GM19452 (cell line): Measurements from ENCODE around the gene XPO1.
"Not testable (repeated sequence)": the region's sequence is repeated elsewhere in the genome, so short reads cannot be mapped to it uniquely, and the experiment has no call there.

Experiments
- ATAC-seq: cut with Tn5 transposase; IDR thresholded peaks from one replicate; pipeline ENCODE4 v1.9.1; 2021; ENCODE audit not compliant: unreplicated experiment

The XPO1 gene, protein sequence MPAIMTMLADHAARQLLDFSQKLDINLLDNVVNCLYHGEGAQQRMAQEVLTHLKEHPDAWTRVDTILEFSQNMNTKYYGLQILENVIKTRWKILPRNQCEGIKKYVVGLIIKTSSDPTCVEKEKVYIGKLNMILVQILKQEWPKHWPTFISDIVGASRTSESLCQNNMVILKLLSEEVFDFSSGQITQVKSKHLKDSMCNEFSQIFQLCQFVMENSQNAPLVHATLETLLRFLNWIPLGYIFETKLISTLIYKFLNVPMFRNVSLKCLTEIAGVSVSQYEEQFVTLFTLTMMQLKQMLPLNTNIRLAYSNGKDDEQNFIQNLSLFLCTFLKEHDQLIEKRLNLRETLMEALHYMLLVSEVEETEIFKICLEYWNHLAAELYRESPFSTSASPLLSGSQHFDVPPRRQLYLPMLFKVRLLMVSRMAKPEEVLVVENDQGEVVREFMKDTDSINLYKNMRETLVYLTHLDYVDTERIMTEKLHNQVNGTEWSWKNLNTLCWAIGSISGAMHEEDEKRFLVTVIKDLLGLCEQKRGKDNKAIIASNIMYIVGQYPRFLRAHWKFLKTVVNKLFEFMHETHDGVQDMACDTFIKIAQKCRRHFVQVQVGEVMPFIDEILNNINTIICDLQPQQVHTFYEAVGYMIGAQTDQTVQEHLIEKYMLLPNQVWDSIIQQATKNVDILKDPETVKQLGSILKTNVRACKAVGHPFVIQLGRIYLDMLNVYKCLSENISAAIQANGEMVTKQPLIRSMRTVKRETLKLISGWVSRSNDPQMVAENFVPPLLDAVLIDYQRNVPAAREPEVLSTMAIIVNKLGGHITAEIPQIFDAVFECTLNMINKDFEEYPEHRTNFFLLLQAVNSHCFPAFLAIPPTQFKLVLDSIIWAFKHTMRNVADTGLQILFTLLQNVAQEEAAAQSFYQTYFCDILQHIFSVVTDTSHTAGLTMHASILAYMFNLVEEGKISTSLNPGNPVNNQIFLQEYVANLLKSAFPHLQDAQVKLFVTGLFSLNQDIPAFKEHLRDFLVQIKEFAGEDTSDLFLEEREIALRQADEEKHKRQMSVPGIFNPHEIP (N-terminal part only)

DNA sequence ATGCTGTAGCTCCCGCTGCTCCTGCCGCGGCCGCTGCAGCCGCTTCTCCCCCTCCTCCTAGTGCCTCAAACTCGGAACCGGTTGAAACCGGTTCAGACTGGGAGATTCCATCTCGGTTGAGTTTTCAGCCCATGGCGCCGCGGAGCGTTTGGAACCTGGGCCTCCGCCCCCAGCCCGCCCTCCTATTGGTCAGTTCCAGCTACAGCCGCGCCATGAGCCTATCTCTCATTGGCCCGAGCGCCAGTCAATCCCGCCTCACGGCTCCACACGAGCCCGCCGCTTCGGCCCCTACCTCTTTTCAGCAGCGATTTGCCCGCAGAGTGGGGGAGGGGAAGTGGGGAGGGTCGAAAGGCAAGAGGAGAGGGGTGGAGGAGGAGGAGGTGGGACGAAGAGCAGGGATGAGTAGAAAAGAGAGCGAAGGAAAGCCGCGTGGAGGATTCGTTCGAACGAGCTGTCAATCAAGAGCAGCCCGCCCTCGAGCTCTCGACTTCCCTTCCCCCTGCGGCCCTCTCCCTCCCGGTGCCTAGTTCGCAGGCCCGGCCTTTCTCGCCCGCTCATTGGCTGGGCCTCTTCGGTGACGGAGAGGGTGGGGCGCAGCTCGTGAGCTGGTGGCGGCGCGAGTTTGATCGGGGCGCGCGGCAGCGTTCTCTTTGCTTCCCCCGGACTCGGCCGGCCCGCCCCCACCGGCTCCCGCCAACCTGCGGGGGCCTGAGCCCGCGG, at the start of gene XPO1:
XPO1 (minus strand) TSS at position 157 of the 720 bp plus-strand sequence. CDS start 4,459 bp downstream, outside the sequence.
- peak; percentile 80 for ATAC-seq

DNA sequence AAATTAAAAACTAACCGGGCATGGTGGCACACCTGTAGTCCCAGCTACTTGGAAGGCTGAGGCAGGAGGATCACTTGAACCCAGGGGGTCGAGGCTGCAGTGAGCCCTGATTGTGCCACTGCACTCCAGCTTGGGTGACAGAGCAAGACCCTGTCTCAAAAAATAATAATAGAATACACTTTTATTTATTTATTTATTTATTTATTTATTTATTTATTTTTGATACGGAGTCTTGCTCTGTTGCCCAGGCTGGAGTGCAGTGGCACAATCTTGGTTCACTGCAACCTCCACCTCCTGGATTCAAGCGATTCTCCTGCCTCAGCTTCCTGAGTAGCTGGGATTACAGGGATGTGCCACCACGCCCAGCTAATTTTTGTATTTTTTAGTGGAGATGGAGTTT, 48.8 kb upstream of the XPO1 start:
- not testable (repeated sequence) for ATAC-seq

DNA sequence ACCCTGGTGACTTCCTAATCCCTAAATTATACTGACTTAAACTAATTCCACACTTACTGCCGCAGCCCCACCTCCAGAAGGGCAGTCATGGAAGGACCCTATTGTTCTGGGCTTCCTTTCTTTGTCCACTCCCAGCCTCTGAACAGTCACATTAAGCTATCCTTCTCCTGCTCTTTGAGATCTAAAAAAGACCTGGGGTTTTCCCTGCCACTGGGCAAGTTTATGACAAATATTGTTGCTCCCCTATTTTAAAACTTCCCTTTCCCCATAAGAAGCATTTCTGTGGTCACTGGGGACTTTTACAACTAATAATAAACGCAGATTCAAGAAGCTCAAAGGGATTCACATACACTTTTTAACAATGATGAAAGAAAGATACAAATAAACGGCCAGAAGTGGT, 47.2 kb upstream of the XPO1 start:
- ATAC-seq = no peak

DNA sequence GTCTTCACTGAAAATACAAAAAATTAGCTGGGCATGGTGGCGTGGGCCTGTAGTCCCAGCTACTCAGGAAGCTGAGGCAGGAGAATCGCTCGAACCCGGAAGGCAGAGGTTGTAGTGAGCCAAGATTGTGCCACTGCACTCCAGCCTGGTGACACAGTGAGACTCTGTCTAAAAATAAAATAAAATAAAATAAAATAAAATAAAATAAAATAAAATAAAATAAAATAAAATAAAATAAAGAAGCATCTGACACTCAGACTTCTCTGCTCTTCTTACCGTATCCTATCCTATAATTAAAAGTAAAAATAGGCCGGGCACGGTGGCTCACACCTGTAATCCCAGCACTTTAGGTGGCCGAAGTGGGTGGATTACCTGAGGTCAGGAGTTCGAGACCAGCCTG, 46.2 kb upstream of the XPO1 start:
- not testable (repeated sequence) for ATAC-seq

DNA sequence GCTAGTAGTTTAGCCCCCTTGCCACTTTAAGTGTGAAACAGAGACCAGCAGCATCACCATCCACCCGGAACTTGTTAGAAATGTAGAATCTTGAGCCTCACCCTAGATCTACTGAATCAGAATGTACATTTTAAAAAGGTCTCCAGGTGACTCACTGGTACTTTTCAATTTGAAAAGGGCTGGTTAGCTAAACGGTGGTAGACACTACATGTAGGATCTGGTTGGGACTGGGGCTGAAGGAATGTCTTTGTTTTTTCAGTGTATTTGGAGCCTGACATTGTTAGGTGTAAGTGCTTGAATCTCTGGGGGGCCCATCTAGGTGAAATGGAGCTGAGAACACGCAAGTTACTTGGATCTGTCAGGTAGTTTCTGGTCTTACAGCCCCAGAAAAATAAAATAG, 44.0 kb upstream of the XPO1 start:
- no peak for ATAC-seq

DNA sequence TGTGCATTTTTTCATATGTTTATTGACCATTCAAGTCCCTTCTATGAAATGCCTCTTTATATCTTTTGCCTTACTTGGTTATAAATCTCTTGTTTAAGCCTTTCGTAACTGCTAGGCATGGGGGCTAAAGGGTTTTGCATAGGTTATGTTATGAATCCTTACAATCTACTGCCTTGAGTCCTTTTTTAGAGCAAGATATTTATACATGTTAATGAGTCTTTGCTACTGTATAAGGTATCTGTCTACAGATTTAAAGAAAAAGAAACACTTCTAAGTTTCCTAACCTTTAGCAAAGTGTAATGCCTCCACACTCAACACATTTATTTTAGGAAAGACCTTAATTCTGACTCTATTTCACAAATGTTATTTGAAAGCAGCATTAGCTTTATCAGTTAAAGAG, 43.6 kb upstream of the XPO1 start:
- no peak for ATAC-seq

DNA sequence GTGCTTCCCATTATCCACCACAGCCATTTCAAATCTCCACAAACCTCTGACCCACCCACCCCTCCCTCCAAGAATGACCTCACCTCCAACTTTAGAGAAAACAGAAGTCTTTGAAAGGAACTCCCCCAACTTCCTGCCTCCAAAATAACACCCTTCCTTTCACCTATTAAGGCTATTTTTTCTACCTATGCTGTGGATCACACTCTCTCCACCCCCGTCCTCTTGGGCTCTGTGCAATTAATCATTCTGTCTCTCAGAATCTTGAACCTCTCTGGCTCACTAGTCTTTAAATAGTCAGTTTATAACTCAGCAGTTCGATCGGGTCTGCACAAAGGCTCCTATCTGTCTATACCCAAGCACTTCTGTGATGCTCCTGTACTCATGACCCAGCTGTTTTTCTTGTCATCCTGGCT, 37.3 kb upstream of the XPO1 start:
- no peak for ATAC-seq

DNA sequence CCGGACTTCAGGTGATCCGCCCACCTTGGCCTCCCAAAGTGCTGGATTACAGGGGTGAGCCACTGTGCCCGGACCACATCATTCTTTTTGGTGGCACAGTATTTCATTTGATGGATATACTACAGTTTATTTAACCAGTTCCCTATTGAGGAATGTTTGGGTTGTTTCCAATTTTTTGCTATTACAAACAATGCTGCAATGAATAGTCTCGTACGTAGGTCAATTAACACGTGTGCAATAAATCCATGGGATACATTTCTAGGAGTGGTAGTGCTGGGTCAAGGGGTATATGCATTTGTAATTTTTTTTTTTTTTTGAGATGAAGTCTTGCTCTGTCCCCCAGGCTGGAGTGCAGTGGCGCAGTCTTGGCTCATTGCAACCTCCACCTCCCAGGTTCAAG, 28.4 kb upstream of the XPO1 start:
- no peak for ATAC-seq

DNA sequence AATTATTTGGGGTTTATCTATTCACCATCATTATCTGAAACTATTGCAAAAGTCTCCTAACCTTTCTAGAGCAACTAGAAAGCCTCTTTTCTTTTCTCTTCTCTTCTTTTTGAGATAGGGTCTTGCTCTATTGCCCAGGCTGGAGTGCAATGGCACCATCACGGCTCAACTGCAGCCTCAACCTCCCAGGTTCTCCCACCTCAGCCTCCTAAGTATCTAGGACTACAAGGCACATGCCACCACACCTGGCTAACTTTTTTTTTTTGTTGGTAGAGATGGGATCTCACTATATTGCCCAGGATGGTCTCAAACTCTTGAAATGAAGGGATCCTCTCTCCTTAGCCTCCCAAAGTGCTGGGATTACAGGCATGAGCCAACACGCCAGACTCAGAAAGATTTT, 24.5 kb upstream of the XPO1 start:
- no peak for ATAC-seq

DNA sequence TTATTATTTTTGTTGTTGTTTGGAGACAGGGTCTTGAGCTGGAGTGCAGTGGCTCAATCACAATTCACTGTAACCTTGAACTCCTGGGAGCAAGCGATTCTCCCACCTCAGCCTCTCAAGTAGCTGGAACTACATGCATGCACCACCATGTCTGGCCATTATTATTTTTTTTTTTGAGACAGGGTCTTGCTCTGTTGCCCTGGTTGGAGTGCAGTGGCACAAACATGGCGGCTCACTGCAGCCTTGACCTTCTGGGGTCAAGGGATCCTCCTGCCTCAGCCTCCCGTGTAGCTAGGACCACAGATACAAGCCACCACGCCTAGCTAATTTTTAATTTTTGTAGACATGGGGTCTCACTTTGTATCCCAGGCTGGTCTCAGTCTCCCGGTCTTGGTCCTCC, 20.0 kb upstream of the XPO1 start:
- no peak for ATAC-seq

DNA sequence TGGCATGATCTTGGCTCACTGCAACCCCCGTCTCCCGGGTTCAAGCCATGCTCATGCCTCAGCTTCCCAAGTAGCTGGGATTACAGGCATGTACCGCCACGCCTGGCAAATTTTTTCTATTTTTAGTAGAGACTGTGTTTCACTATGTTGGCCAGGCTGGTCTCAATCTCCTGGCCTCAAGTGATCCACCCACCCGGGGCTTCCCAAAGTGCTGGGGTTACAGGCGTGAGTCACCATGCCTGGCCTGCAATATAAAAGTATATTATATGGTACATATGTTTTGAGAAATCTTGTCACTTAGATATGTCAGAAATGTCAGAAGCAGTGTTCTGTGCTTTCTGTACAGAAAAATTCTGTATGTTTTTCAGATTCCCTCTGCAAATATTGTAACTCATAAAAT, 19.2 kb upstream of the XPO1 start:
- no peak for ATAC-seq

DNA sequence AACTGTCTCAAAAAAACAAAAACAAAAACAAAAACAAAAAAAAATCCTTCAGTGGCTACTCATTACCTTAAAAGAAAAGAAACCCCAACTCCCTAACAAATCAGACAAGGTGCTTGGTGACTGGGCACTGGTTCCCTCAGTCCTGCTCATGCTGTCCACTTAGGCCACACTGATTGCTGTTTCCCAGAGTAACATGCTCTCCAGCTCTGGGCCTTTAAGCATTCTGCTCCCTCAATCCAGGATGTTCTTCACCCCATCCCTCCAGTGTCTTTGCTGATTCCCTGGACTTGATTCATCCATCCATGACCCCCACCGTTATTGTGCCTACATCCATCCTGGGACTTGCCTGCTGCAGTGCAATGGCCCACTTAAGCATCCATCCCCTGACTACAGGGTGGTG, 16.4 kb upstream of the XPO1 start:
- no peak for ATAC-seq

DNA sequence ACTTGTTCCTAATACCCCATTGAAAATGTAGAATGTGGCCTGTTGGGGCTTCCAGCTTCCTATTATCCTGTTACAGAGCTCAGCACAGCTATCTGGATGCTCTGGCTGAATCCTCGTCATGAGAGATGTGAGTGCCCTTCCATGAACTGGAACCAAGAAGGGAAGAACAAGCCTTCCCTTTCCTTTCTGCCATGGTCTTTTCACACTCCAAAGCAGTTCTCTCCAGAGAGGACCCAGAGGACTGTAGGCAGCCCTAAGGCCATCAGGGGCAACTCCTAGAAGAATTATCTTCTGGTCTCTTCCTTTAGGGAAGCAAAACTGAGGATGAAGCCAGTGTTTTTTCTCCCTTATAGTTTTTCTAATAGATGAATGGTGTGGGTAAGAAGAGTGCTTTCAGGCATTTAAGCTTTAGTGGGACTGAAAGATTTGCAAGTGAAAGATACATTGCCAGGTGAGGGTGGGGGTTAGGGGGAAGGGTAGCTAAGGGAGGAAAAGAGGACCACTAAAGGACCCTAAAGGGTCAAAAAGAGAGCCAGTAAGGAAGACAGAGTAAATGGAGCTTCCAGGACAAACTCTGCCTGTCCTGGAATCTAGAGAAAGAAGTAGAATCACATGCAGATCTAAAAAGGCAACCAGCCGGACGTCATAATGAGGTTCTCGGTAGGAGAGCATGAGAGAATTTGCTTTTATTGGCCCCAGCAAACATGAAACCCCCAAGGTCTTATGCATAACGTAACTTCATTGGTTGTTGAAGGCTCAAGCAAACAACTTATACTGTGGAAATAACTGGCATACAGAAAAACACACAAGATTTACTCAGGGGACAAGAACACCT, 12.4 kb upstream of the XPO1 start:
- no peak for ATAC-seq

DNA sequence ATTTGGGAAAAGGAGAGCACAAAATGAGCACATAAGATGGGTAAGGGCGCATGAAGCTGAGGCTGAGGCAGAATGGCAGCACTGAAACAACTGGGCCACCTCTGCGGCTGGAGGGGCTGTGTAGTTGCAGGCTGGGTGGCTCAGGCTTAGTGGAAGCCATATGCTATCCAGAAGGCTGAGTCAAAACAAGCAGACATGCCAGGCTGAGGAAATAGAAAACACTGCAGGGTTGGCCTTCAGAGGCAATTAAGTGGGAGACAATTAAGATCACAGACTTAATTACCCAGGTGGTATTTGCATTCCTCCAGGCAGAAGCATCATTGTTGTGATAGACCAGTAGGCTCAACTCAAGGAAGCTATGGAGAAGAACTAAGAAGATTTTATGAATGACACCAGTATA, 11.4 kb upstream of the XPO1 start:
- no peak for ATAC-seq

DNA sequence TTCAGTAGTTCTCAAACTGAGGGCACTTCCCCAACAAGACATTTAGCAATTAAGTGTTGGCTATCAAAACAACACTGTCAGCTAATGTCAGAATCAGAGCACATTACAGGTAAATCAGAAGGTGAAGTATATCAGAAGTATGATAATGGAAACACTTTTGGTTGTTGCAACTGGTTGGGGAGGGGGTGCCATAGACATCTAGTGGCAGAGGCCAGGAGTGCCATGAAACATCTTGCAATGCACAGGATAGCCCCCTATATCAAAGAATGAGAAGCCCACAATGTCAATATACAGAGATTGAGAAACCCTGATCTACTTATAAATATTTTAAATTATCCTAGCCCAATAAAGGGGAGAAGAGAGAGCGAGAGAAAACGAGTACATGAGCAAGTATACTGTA, 4.9 kb upstream of the XPO1 start:
- no peak for ATAC-seq

DNA sequence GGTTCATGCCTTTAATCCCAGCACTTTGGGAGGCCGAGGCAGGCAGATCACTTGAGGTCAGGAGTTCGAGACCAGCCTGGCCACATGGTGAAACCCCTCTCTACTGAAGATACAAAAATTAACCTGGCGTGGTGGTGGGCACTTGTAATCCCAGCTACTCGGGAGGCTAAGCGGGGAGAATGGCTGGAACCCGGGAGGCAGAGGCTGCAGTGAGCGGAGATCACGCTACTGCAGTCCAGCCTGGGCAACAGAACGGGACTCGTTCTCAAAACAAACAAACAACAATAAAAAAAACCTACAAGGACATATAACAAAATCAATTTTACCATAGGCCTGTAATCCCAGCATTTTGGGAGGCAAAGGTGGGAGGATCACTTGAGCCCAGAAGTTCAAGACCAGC, 2.0 kb upstream of the XPO1 start:
- not testable (repeated sequence) for ATAC-seq

DNA sequence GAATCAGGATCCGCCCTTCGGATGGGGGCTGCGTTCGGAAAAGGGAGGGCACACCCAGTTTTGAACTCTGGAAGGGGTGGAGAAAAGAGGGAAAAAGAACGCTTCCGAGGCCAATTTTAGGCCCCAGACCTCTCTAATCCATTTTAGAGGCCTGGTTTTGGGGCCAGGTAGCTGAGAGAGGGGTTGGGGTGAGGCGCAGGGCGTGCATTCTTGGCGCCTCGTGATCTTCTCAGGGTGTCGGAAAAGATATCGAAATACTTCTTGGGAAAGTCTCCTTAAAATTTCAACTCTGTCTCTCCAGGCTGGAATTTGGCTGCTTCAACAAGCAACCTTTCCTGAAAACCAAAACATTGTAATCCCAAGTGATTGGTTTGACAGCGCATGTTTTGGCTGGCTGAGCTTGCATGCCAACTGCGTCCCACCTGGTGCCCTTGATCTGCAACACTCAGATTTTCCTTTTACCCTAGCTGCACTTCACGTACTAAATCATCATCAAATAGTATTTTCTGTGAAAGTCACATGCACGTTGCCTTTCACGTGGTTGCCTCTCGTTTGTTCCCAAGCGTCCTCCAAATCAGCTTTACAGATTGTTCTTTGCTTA, 864 bp upstream of the XPO1 start:
- no peak for ATAC-seq

DNA sequence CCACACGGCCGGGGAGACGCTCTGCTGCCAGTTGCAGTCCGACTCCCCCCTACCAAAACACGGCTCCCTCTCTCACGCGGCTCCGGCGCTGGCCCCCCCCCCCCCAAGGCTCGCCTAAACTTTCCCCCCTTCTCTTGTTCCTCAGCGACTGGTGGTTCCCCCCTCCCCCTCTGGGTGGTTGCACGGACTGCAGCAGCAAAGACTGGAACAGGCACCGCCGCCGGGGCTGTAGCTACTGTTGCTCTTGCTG, 281 bp downstream of the XPO1 start:
- no peak for ATAC-seq

DNA sequence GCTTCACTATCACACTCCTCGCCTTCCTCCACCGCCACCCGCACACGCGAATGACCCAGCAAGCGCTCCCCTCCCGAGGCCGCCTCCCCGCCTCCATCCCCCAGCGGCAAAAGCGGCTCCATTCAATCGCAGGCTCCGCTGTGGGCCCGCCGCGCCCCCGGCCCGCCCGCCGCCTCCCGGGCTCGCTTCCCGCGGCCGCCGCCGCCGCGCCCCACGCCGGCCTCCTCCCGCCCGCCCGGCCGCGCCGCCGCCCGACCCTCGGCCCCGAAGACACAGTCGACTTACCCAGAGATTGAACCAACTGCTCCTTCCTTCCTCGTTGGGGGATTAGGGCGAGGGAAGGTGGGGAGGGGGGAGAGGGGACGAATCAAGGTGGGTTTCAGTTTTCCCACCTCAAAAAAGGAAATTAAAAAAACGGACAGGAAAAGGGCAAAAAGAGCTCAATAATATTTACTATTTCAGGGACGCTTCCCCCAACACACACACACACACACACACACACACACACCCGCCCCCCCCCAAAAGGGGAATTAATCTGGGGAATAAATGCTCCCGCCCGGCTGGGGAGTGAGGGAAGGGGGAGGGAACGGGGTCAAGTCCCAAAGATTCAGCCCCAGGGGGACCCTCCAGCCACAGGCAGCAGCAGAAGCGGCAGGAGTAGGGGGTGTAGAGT, 743 bp downstream of the XPO1 start:
- ATAC-seq = no peak
